Measurements from ENCODE around the gene NGF. TPM values are rescaled to one million over a fixed set of nuclear protein-coding genes. Genes with fewer than 3 reads are reported as not detected.

Gene NGF
- total RNA-seq, 1 donor from 2014 or later, result 4.1 TPM

- peak; percentile 83 for DNase-seq
Measured at GRCh38 chr1:115280064-115280463, 58.0 kb downstream of the NGF start.

- DNase-seq, result no peak
Measured at GRCh38 chr1:115278211-115278610, 59.8 kb downstream of the NGF start.

GRCh38 chr1:115277276-115277675 is 60.8 kb downstream of the NGF start:
- DNase-seq, result peak; percentile 10

- DNase-seq, result no peak
Measured at GRCh38 chr1:115275216-115275615, 62.8 kb downstream of the NGF start.

GRCh38 chr1:115274467-115274866 is 63.6 kb downstream of the NGF start:
- no peak for DNase-seq

GRCh38 chr1:115266729-115267421 is 71.2 kb downstream of the NGF start:
- peak; percentile 65 for DNase-seq

GRCh38 chr1:115265099-115265498 is 73.0 kb downstream of the NGF start:
- DNase-seq, result no peak

GRCh38 chr1:115262886-115263285 is 75.2 kb downstream of the NGF start:
- no peak for DNase-seq

GRCh38 chr1:115261496-115261895 is 76.6 kb downstream of the NGF start:
- DNase-seq, result peak; percentile 89

- no peak for DNase-seq
Measured at GRCh38 chr1:115258302-115258866, 79.7 kb downstream of the NGF start.

GRCh38 chr1:115257591-115257990 is 80.5 kb downstream of the NGF start:
- no peak for DNase-seq

- DNase-seq, result no peak
Measured at GRCh38 chr1:115255154-115255553, 82.9 kb downstream of the NGF start.

- no peak for DNase-seq
Measured at GRCh38 chr1:115252585-115252984, 85.5 kb downstream of the NGF start.

- DNase-seq, result peak; percentile 97
Measured at GRCh38 chr1:115251856-115252255, 86.2 kb downstream of the NGF start.

GRCh38 chr1:115251340-115251748 is 86.7 kb downstream of the NGF start:
- DNase-seq, result peak; percentile 91

- DNase-seq, result no peak
Measured at GRCh38 chr1:115246526-115246925, 91.5 kb downstream of the NGF start.

GRCh38 chr1:115245227-115245626 is 92.8 kb downstream of the NGF start:
- no peak for DNase-seq

GRCh38 chr1:115242543-115242942 is 95.5 kb downstream of the NGF start:
- no peak for DNase-seq

GRCh38 chr1:115241309-115241708 is 96.7 kb downstream of the NGF start:
- DNase-seq, result no peak

GRCh38 chr1:115240297-115240696 is 97.8 kb downstream of the NGF start:
- DNase-seq, result no peak

GRCh38 chr1:115239426-115239825 is 98.6 kb downstream of the NGF start:
- DNase-seq, result no peak

GRCh38 chr1:115239148-115239422 is 99.0 kb downstream of the NGF start:
- no peak for DNase-seq

- DNase-seq, result no peak
Measured at GRCh38 chr1:115238336-115239147, 99.5 kb downstream of the NGF start.

GRCh38 chr1:115237507-115237906 is 100.5 kb downstream of the NGF start:
- DNase-seq, result no peak
